HCT116 (cell line): ENCODE results near the gene PAX5. TPM values are rescaled to one million over a fixed set of nuclear protein-coding genes. Genes with fewer than 3 reads are reported as not detected.

Experiments used
- ATAC-seq: fragments of 200-7000 bp; cut with Tn5 transposase; 2 replicates; pipeline ENCODE4 v1.9.1; 2020; ENCODE audit warnings: mild to moderate bottlenecking, moderate library complexity
- BruUV-seq: library from RNA; stranded (reverse); fragments of 400-500 nt; replicated peaks from 2 replicates; lab custom pipeline; 2021; lab: Mats Ljungman, UMichigan
- CTCF ChIA-PET: fragments of 300-600 bp; sonication (Branson Sonifier 250); formaldehyde crosslinking; loops from one replicate; lab custom pipeline; 2021; ENCODE audit warnings: antibody characterized with exemption; lab: Charles Lee
- POLR2A ChIA-PET: fragments of 300-600, 350-600 bp; sonication (Branson Sonifier 250); formaldehyde crosslinking; loops from one replicate; lab custom pipeline; 2021; ENCODE audit warnings: antibody characterized with exemption; lab: Charles Lee
- RAD21 ChIA-PET, 2 experiments: fragments of 300-600 bp; sonication (Branson Sonifier 250); formaldehyde crosslinking; loops; one replicate each; lab custom pipeline; 2023; ENCODE audit warnings: low total read pairs in 2 of 2; ENCODE audit not compliant: uncharacterized antibody in 2 of 2, unreplicated experiment in 2 of 2, low non-redundant PET in 1 of 2; lab: Charles Lee
- DNase-seq: peaks from one replicate; pipeline ENCODE4 v3.0.0-alpha.2; 2010; ENCODE audit warnings: low read depth, low spot score
- H2AFZ ChIP-seq: fragments of 200-600 bp; shearing (Covaris generic), sonication (generic); 2 replicates; pipeline ENCODE4 v1.6.1; 2017; ENCODE audit warnings: low read depth, mixed run types, mixed read lengths, antibody characterized with exemption, low read length; ENCODE audit not compliant: poor library complexity, severe bottlenecking
- H3K27ac ChIP-seq: 2 replicates; pipeline ENCODE4 v1.5.1; 2012; ENCODE audit warnings: low read depth, low read length
- H3K27me3 ChIP-seq: fragments of 200-600 bp; sonication (generic); 2 replicates; pipeline ENCODE4 v1.6.1; 2016; ENCODE audit warnings: mixed run types, low read length, mixed read lengths; ENCODE audit not compliant: insufficient read depth
- H3K36me3 ChIP-seq, 2 experiments: fragments of 200-500 bp in 1 of 2; fragments of 200-600 bp in 1 of 2; sonication (Bioruptor generic) in 1 of 2; sonication (generic) in 1 of 2; 2 replicates each; pipeline versions ENCODE4 v1.5.1 to v1.6.1; 2014 to 2016; ENCODE audit warnings: low read length in 2 of 2, inconsistent platforms in 1 of 2, mixed read lengths in 1 of 2, mixed run types in 1 of 2; ENCODE audit not compliant: insufficient read depth in 2 of 2, control insufficient read depth in 1 of 2
- H3K4me1 ChIP-seq, 2 experiments: fragments of 200-600 bp in 1 of 2; sonication (generic) in 1 of 2; 2 replicates each; pipeline versions ENCODE4 v1.5.1 to v1.6.1; 2012 to 2017; ENCODE audit warnings: low read length in 2 of 2, inconsistent platforms in 1 of 2, mild to moderate bottlenecking in 1 of 2, mixed read lengths in 1 of 2, mixed run types in 1 of 2, moderate library complexity in 1 of 2; ENCODE audit not compliant: insufficient read depth in 2 of 2, control insufficient read depth in 1 of 2
- H3K4me2 ChIP-seq: fragments of 200-600 bp; sonication (generic); 2 replicates; pipeline ENCODE4 v1.6.1; 2017; ENCODE audit warnings: mixed run types, low read length, mixed read lengths
- H3K4me3 ChIP-seq, 2 experiments: fragments of 200-600 bp in 1 of 2; sonication (generic) in 1 of 2; replicated peaks in 1 of 2; 2 replicates each; pipeline ENCODE4 v1.5.1; 2011 to 2016; ENCODE audit warnings: low read length in 2 of 2, control low read depth in 1 of 2, low read depth in 1 of 2, mild to moderate bottlenecking in 1 of 2, mixed read lengths in 1 of 2, mixed run types in 1 of 2
- H3K79me2 ChIP-seq: fragments of 200-600 bp; sonication (generic); 2 replicates; pipeline ENCODE4 v1.6.1; 2017; ENCODE audit warnings: mild to moderate bottlenecking, mixed run types, low read length, moderate library complexity, mixed read lengths; ENCODE audit not compliant: insufficient read depth
- H3K9ac ChIP-seq: fragments of 200-600 bp; sonication (generic); 2 replicates; pipeline ENCODE4 v1.6.1; 2016; ENCODE audit warnings: low read length, mixed read lengths
- H3K9me2 ChIP-seq: fragments of 200-600 bp; sonication (generic), shearing (Covaris generic); 2 replicates; pipeline ENCODE4 v1.6.1; 2017; ENCODE audit warnings: mixed run types, mild to moderate bottlenecking, moderate library complexity; ENCODE audit not compliant: insufficient read depth
- H3K9me3 ChIP-seq, 2 experiments: fragments of 200-500 bp in 1 of 2; fragments of 200-600 bp in 1 of 2; sonication (Bioruptor generic) in 1 of 2; sonication (generic) in 1 of 2; 2 replicates each; pipeline ENCODE4 v1.6.1; 2014 to 2017; ENCODE audit warnings: low read length in 2 of 2, mixed read lengths in 2 of 2, inconsistent platforms in 1 of 2, low read depth in 1 of 2, mild to moderate bottlenecking in 1 of 2, mixed run types in 1 of 2, moderate library complexity in 1 of 2; ENCODE audit not compliant: control insufficient read depth in 1 of 2, insufficient read depth in 1 of 2
- H4K20me1 ChIP-seq: fragments of 200-600 bp; sonication (generic), shearing (Covaris generic); 2 replicates; pipeline ENCODE4 v1.6.1; 2017; ENCODE audit warnings: mixed run types, mild to moderate bottlenecking, moderate library complexity; ENCODE audit not compliant: insufficient read depth
- CEBPB ChIP-seq: IDR thresholded peaks from 2 replicates; pipeline ENCODE4 v1.6.1; 2012; ENCODE audit warnings: low read depth
- EGR1 ChIP-seq: IDR thresholded peaks from 2 replicates; pipeline ENCODE4 v1.6.1; 2012; ENCODE audit warnings: low read depth
- ELF1 ChIP-seq: IDR thresholded peaks from 2 replicates; pipeline ENCODE4 v1.6.1; 2012; ENCODE audit warnings: low read depth, borderline replicate concordance
- EZH2 ChIP-seq: fragments of 200-600 bp; sonication (generic); IDR thresholded peaks from 2 replicates; pipeline ENCODE4 v1.6.1; 2017; ENCODE audit warnings: antibody characterized with exemption, mixed run types
- EZH2phosphoT487 ChIP-seq: fragments of 200-600 bp; IDR thresholded peaks from 2 replicates; pipeline ENCODE4 v1.6.1; 2018; ENCODE audit warnings: antibody characterized with exemption, borderline replicate concordance
- FOSL1 ChIP-seq: IDR thresholded peaks from 2 replicates; pipeline ENCODE4 v1.6.1; 2012; ENCODE audit warnings: low read depth
- POLR2A ChIP-seq: IDR thresholded peaks from 2 replicates; pipeline ENCODE4 v1.7.0; 2011; ENCODE audit warnings: borderline replicate concordance; ENCODE audit not compliant: insufficient read depth, insufficient read length; ENCODE audit errors: extremely low read depth
- RAD21 ChIP-seq: IDR thresholded peaks from 2 replicates; pipeline ENCODE4 v1.6.1; 2012; ENCODE audit warnings: low read depth, mild to moderate bottlenecking
- SIN3A ChIP-seq: IDR thresholded peaks from 2 replicates; pipeline ENCODE4 v1.6.1; 2012; ENCODE audit warnings: low read depth
- SRF ChIP-seq: IDR thresholded peaks from 2 replicates; pipeline ENCODE4 v1.6.1; 2012; ENCODE audit warnings: low read depth
- intact Hi-C: fragments of 100-400 bp; cut with micrococcal nuclease; formaldehyde crosslinking; loops from 2 replicates; pipeline ENCODE4 v1.10.0; 2022
- total RNA-seq: library from RNA; stranded (reverse); gene quantifications from one replicate; pipeline ENCODE4 v1.2.1, GENCODE V29; 2021; ENCODE audit not compliant: unreplicated experiment
- TF ChIP-seq, protein P1 (sequence below): IDR thresholded peaks from 2 replicates; pipeline ENCODE4 v1.6.1; 2012; ENCODE audit warnings: low read depth
- TF ChIP-seq, protein P2 (sequence below): IDR thresholded peaks from 2 replicates; pipeline ENCODE4 v1.6.1; 2012
- TF ChIP-seq, protein P3 (sequence below): IDR thresholded peaks from 2 replicates; pipeline ENCODE4 v1.6.1; 2011; ENCODE audit warnings: mild to moderate bottlenecking, low read length, moderate library complexity; ENCODE audit not compliant: insufficient replicate concordance; ENCODE audit errors: extremely low read depth

PAX5 gene
- total RNA-seq, 1 experiment from 2014 or later: 0.17 TPM

DNA sequence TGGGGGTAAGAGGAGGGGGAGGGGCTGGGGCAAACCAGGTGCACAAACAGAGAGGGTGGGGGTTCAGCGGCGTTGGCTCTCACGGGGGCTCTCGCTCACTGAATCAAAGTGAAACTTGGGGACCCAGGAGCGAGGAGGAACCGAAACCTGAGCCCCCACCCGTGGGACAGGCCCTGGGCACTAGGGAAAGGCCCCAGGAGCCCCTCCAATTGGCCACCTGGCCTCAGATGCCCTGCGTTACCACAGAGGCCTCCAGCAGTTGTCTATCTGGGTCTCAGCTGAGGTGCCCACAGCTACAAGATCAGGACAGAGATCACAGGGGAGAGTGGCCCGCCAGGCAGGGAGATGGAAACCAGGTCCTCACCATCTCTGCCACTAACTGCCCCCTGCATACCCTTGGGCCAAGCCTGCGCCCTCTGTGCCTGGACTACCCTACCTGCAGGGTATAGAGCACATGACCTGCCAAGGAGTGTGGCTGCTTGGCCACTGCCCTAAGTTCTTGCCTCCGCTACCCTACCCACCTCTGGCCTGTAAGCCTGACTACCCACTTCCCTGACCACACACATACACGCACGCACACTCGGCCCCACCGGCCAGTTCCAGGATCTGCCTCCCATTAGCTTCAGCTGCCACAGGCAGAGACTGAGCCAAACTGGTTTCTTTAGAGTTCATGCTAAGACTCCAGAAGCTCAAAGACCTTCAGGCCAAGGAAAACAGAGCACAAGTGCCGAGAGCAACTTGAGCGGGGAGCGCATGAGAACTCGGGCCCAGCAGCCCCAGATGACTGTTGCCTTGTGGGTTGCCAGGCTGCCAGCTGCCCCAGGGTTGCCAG is 39.9 kb downstream of the PAX5 start:
- RAD21 ChIA-PET: no interaction called here
- ATAC-seq (no peak), DNase-seq (no peak)
- Histone ChIP-seq H3K4me1 (peaks cover 0 to 5% of the 10 kb centered on the region in 2 experiments; a peak in 2 of 4 replicates), H3K79me2 (no peaks in the 10 kb centered on the region), H3K9me2 (no peaks in the 10 kb centered on the region), H3K9me3 (peaks cover 0 to 6% of the 10 kb centered on the region in 2 experiments; a peak in 1 of 4 replicates), H2AFZ (no peak overlapping the region), H3K9ac (no peak overlapping the region), H4K20me1 (no peaks in the 10 kb centered on the region), H3K4me2 (no peak overlapping the region), H3K4me3 (no peak overlapping the region), H3K36me3 (no peaks in the 10 kb centered on the region), H3K27ac (no peak overlapping the region), H3K27me3 (no peaks in the 10 kb centered on the region)
- POLR2A ChIA-PET: no interaction called here
- no TSS peak for BruUV-seq
- no peak for TF ChIP-seq SRF
- TF ChIP-seq, protein P1, sequence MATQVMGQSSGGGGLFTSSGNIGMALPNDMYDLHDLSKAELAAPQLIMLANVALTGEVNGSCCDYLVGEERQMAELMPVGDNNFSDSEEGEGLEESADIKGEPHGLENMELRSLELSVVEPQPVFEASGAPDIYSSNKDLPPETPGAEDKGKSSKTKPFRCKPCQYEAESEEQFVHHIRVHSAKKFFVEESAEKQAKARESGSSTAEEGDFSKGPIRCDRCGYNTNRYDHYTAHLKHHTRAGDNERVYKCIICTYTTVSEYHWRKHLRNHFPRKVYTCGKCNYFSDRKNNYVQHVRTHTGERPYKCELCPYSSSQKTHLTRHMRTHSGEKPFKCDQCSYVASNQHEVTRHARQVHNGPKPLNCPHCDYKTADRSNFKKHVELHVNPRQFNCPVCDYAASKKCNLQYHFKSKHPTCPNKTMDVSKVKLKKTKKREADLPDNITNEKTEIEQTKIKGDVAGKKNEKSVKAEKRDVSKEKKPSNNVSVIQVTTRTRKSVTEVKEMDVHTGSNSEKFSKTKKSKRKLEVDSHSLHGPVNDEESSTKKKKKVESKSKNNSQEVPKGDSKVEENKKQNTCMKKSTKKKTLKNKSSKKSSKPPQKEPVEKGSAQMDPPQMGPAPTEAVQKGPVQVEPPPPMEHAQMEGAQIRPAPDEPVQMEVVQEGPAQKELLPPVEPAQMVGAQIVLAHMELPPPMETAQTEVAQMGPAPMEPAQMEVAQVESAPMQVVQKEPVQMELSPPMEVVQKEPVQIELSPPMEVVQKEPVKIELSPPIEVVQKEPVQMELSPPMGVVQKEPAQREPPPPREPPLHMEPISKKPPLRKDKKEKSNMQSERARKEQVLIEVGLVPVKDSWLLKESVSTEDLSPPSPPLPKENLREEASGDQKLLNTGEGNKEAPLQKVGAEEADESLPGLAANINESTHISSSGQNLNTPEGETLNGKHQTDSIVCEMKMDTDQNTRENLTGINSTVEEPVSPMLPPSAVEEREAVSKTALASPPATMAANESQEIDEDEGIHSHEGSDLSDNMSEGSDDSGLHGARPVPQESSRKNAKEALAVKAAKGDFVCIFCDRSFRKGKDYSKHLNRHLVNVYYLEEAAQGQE: no peak
- TF ChIP-seq CEBPB: no peak
- TF ChIP-seq, protein P2, sequence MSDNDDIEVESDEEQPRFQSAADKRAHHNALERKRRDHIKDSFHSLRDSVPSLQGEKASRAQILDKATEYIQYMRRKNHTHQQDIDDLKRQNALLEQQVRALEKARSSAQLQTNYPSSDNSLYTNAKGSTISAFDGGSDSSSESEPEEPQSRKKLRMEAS: no peak
- TF ChIP-seq ELF1: no peak
- no peak for TF ChIP-seq EZH2
- TF ChIP-seq FOSL1: no peak
- TF ChIP-seq POLR2A: no peak
- no peak for TF ChIP-seq RAD21
- TF ChIP-seq, protein P3, sequence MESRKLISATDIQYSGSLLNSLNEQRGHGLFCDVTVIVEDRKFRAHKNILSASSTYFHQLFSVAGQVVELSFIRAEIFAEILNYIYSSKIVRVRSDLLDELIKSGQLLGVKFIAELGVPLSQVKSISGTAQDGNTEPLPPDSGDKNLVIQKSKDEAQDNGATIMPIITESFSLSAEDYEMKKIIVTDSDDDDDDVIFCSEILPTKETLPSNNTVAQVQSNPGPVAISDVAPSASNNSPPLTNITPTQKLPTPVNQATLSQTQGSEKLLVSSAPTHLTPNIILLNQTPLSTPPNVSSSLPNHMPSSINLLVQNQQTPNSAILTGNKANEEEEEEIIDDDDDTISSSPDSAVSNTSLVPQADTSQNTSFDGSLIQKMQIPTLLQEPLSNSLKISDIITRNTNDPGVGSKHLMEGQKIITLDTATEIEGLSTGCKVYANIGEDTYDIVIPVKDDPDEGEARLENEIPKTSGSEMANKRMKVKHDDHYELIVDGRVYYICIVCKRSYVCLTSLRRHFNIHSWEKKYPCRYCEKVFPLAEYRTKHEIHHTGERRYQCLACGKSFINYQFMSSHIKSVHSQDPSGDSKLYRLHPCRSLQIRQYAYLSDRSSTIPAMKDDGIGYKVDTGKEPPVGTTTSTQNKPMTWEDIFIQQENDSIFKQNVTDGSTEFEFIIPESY: no peak
- TF ChIP-seq SIN3A: no peak
- no peak for TF ChIP-seq EGR1
- TF ChIP-seq EZH2phosphoT487: no peak
- CTCF ChIA-PET: interaction anchor here (0.9 to 8.2 kb wide), 2 partner anchors 121 to 417 kb away, joined by 3 to 148 read pairs; no protein-coding TSS in a partner anchor
- intact Hi-C loops: loop anchor here (5.0 kb wide), 1 partner anchor 362 kb away; no protein-coding TSS in a partner anchor
